Epidermal melanocyte (primary cell): ENCODE measurements around the gene AGBL1.

Experiments used
- DNase-seq: peaks from one replicate; pipeline ENCODE4 v3.0.0; 2011; ENCODE audit warnings: low spot score; ENCODE audit not compliant: insufficient read length

The AGBL1 gene

DNA sequence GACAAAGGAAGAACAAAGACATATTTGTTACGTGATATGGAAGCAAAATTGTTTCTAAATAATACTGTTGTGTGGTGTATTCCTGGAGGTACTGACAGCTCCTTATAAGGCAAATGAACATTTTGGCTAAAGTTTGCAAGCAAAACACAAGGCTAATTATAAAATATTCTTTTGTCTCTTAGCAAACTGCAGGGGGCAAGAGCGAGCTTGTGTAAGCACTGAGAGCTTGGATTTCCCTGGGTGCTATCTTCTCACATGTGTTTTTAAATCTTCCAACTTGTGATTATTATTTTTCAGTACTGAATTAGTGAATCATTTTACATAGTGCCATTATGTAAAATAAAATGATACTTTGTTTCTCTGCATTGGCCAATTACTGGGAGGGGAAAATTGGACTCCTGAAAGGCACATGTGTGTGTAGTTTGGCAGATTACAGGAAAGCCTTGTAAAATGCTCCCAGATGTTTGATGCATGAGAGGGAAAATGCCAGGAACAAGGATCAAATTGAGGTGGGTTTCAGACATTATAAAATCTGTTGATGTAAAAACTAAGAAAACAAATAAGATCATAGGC, 611.5 kb downstream of the AGBL1 start:
- DNase-seq, result no peak

DNA sequence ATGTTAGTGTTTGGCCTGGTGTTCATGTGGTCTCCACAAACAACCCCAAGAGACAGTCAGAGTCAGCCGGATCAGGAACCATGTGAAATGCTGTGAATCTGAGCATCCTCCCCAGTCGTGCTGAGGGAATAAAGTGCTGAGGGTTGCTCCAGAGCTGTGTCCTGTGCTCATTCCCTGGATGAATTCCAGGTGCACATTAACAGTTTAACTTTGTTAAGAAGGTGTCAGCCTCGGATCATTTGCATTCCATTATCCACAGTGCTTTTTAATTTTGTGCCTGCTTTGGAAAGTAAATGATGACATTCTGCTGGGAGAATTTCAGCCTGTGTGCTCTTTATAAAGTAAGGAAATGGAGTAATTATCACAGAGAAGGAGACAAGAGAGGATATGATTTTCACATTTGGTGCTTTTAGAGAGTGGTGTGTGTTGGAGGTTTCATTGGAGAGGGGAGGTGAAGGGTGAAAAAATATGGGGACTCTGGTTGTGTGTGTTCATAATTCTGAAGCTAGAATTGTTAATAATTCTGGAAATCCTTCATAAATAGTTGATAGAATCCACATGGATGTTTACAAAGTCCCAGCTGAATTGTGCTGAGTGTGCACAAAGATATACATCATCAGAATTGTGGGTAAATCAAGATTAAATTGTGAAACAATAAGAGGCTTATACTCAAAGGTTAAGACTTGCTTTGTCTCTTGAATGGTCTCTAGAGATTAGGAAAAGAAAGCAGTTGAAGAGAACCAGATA, 621.4 kb downstream of the AGBL1 start:
- no peak for DNase-seq

DNA sequence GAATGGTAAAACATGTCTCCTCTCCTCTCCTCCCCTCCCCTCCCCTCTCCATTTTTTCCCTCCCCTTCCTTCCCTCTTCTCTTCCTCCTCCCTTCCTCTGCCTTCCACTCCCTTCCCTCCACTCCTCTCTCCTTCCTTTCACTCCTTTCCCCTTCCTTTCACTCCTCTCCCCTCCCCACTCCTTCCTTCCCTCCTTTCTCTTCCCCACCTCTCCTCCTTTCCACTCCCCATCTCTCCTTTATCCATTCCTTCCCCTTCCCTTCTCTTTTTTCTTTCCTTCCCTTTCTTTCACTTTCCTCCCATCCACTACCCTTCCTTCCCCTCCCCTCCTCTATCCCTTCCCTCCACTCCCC, 621.9 kb downstream of the AGBL1 start:
- no peak for DNase-seq

DNA sequence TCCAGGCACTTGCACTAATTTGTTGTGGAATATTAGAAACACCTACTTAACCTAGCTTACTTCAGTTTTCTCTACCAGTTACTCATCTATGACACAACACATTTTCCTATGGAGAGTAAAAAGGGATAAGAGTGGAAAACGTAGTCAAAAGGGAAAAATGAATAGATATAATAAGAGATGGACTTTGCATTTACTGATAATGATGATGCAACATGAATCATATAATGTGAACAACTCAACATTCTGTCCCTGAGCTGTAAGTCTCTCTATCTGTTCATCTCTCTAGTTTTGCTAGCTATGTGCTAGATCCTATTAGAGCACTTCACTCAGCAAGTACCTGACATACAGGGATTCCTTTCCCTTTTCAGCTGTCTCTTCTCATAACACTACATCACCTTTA, 627.1 kb downstream of the AGBL1 start:
- no peak for DNase-seq

DNA sequence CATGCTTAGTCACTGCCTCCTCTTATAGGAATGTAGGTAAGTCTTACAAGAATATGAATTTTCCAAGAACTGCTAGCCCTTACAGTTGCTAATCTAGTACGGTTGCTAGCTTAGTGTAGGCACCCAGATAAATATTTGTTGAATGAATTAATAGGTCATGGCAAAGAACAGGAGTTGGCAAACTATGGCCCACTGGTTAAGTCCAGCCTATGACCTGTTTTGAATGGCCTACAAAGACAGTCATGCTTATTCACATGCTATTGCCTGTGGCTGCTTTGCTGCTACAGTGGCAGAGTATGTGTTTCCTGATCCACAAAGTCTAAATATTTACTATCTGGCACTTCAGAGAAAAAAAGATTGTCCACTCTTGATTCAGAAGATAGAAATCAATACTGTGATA, 631.8 kb downstream of the AGBL1 start:
- DNase-seq, result no peak

DNA sequence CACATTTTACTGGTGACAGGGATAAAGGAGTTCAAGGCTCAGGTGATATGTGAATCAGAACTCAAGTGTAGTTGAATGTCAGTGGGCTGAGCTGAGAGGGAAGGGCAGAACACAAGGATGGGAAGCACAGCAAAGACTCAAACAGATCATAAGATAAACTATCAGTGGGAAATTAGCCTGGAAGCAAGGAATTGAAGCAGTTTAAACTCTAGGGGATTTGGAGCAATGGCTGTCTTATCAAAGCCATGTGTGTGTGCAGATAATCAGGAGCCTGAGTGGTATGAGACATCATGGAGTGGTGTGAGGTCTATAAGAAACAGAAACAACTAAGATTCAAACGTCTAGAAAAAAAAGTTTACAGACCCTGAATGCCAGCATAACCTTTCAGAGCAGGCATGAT, 634.6 kb downstream of the AGBL1 start:
- DNase-seq, result no peak

DNA sequence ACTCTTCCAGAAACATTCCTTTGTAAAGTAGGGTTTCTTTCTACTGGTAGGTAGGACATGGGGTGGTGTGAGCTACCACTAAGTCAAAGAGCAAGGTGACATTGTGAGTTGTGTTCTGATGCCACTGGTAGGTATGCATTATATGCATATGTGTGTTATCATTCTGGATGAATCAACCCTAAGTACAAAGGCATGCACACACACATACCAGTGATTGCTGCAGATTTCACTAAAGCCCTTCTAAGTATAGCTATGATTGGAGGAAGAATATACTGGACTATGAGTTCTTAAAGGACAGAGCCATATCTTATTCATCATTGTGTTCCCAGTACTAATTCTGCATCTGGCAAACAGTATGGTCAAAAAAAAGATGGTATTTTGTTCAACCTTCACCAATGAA, 646.0 kb downstream of the AGBL1 start:
- no peak for DNase-seq

DNA sequence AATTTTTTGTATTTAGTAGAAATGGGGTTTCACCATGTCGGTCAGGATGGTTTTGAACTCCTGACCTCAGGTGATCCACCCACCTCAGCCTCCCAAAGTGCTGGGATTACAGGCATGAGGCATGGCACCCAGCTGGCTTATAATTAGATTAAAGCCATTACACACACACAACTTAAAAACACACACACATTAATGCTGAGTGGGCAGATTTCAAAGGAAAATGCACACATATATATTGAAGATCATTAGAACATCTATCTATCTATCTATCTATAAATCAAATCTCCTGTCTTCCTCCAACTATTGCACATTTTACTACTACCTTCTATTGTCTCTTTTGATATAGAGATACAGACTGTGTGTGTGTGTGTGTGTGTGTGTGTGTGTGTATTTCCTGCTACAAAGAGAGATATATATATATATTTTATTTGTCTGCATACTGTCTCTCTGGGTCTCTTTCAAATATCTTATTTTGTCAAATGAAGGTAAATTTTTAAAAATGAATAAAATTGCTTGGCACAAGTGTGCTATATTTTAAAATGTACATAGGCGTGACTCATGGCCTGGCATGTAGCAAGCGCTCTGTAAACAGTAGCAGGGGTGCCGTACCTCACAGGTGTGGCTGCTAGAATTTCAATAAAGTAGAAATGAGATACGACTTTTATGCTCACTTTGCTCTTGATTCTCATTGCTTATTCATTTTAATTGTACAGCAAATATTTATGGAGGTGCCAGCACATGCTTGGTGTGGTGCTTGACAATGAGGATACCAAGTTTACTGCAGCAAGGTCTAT, 655.8 kb downstream of the AGBL1 start:
- no peak for DNase-seq

DNA sequence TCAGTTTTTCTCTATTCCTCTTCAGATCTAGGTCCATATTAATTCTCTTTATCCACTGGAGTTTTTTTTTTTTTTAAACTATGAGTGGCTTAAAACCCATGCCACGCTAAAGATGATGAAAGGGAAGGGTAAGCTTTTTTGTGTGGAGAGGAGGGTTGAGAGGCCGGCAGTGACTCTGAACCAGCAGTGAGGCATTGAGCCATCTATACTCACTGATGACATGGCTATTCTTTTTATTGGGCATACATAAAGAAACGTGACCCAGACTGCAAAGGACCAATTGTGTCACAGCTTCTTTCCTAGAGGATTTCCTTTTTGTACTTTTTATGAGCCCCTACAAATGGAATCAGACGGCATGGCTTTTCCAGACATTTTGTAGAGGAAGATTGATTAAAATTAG, 662.2 kb downstream of the AGBL1 start:
- DNase-seq, result no peak

DNA sequence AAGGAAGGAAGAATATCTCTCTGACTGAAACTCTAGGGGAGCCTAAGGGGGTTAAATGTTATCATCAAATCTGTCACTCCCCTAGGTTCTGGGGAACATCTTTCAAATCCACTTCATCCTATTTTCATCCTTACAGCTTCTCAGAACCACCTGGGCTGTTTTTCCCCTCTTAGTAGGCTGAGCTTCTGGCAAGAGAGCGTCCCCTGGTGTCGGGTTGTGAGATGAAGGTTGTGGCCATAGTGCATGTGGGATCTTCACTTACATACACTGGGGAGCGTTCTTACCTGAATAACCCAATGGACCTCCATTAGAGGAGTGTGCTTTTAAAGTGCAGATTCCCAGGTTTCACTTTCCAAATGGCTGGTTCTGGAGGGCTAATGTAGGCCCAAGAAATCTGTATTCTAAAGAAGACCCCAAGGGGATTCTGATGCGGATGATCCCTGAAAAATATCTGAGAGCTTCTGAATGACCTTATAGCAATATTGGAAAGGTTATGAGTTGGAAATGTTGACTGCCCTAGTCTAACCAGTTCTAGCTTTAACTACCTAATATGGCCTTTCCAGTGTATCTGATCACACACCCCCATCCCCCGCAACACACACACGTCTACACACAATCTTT, 663.7 kb downstream of the AGBL1 start:
- DNase-seq, result no peak

DNA sequence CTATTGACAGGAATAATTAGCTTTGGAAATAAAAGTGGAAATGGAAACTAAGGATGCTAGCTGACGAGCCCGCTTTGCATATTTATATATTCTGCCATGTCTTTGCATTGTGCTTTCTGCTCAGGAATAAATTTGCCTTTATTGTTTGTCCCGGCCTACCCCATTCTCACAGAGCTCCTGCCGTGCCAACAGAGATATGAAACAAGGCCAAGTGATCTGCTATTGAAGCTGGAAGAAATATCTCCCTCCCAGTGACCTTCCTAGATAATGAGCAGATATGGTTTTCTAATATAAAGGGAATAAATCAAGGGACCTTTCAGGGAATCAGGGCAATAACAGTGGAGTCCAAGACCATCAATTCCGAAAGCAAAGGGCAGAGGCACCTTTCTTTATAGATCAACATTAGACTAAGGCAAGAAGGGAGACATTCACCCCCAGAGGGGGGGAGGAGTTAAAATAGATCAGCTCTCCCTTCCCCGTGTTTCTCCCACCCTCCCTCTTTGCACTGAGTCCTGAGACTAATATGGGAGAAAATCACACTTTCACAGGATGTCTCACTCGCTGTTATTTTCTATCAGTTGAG, 664.6 kb downstream of the AGBL1 start:
- DNase-seq, result no peak

DNA sequence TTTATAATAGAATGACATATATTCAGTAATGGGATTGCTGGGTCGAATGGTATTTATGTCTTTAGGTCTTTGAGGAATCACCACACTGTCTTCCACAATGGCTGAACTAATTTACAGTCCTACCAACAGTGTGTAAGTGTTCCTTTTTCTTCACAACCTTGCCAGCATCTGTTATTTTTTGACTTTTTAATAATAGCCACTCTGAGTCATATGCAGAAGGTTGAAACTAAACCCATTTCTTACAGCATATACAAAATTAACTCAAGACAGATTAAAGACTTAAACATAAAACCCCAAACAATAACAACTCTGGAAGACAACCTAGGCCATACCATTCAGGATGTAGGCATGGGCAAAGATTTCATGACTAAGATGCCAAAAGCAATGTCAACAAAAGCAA, 671.4 kb downstream of the AGBL1 start:
- DNase-seq, result no peak

DNA sequence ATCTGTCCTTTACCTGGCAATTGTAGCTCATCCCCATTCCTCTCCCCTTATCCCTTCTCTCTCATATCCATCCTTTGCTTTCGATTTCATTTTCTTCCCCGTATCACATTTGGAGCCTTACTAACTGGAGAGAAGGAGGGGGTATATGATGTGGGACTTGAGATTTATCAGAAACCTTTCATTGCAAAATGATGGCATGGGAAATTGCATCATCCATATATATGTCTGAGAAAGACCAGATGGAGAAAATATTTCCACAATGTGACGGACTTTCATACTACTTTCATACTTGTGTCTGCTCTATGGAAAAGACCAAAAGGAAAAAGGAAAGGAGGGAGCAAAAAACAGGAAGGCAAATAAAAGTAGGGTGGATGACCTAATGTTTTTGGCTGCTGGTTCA, 675.2 kb downstream of the AGBL1 start:
- no peak for DNase-seq

DNA sequence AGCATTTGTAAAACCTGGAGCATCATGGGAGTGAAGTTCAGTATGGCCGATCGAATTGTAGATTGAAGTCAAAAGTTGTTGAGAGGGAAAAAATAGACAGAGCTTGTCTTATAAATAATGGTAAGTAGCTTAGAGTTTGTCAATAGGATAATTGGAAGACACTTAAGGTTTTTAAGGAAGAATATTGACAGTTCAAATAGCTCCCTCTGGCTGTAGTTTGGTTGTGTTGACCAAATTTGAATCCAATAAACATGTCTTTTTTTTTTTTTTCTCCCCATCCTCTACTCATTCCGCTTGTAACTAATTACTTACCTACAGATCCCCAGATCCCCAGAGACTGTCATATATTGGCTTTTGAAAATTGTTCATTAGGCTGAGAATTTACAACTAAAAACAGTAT, 677.0 kb downstream of the AGBL1 start:
- no peak for DNase-seq

DNA sequence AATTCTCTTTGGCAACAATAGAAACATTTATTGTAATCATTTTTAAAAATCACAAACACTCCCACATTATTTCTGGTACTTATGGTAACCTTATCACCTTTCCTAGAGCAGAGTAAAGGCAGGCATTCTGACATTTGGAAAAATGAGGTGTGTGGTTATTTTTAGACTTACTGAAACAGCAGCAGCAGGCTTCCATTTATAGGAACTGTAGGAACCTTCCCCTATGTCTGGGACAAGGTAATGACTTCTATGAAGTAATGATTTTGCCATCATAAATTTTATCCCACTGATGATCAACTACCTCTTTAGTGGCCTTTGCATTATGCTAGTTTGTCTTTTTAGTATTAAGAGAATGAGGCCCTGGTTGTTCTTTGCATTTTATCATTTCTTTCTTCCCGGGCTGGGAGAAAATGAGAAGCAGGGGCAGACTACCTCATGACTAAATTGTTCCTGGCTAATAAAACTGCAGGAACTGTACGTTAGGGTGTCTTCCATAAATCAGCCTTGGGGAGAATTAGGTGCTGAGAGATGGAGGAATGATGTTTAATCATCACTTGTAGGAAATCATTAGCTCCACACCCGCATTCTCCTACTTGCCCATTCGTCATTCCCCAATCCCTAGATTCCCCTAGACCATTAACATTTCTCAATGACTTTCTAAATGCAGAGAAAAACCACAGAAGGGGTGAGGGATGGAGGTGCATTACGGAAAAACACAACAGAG, 680.3 kb downstream of the AGBL1 start:
- no peak for DNase-seq

DNA sequence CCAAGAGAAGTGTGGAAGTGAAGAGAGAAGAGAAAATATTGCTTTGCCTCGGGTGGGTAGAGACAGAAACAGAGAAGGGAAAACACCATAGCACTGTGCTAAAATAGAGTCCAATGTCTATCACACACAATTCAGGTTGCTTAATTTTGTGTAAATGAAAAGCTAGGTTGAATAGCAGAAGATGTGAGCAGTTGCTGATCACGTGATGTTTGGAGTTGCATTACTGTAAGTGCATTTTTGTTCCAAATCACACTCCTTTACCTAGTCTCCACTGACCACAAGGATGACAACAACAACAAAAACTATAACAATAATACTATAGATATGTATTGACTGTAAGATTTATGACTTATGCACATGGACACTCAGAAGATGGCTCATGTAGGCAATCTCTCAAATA, 683.2 kb downstream of the AGBL1 start:
- no peak for DNase-seq

DNA sequence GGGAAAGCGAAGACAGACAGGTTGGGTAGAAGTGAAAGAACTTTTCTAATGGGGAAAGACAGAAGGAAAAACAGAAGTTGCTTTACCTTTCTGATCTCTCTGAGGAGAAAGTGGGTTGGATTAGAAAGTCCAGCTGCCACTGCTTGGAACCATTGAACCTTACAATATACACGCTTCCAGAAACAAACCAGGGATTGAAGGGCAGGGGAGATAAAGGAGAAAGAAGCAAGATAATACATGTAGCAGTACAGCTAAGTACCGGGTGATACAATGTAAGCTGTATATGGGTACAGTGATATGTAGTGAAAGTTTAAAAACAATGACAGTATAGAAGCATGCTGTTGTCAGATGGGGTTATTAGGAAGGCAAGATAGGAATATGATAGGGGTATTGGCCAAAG, 684.4 kb downstream of the AGBL1 start:
- no peak for DNase-seq

DNA sequence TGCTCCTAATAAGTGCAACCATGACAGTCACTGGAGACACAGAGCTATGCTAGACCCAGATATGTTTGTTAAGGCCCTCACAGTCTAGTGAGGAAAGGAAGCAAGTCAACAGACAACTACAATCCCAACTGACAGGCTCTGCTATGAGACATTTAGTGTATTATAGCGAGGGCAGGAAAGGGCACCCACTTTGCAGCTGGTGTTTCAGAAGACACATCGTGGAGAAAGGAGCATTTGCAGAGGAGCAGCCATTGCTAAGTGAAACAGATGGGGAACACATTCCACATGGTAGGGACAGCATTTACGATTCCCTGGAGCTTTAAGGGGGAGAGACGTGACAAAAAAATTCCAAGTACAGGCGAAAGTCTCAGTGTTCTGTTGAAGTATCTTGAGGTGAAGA, 685.6 kb downstream of the AGBL1 start:
- DNase-seq, result no peak

DNA sequence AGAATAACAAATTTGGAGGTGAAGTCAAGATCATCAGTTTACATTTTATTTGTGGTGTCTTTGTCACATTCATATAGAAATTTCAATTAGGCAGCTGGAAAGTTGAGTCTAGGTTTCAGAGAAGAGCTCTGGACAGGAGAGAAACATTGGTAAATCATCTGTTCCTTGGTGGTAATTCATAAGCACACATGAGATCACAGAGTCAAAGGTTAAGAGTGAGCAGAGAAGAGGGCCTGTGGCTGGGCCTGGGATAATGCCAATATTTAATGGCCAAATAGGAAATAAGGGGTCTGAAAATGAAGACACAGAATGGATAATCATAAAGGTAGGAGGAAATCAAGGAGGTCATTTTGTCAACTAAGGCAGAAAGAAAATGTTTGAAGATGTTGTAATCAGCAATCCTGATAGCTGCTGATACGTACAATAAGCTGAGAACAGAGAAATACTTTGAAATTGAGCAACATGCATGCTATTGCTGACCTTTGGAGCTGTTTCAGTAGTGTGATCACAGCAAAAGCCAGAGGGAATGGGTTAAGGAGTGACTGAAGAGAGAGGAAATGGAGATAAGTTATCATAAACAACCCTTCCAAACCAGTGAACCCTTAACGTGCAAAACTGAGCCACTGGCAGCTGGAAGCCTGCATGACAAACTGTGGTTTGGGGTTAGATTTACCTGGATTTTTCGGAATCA, 692.8 kb downstream of the AGBL1 start:
- no peak for DNase-seq

DNA sequence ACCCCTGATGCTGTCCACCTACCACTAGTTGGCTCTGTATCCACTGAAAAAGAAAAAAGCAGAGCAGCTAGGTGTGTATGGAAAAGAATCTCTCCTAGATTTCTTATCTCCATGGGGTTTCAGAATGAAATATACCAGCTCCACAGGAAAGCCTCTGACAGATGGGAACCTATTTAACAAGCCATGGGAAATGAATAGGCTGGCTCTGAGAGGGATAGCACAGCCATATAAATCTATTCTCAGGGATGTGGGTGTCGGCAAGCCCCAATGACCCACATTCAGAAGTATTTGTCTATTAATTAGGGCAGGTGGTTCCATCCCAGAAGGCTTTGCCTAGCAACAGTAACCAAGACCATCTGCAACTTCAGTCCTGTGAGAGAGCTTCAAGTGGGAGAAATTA, 694.1 kb downstream of the AGBL1 start:
- DNase-seq, result no peak

DNA sequence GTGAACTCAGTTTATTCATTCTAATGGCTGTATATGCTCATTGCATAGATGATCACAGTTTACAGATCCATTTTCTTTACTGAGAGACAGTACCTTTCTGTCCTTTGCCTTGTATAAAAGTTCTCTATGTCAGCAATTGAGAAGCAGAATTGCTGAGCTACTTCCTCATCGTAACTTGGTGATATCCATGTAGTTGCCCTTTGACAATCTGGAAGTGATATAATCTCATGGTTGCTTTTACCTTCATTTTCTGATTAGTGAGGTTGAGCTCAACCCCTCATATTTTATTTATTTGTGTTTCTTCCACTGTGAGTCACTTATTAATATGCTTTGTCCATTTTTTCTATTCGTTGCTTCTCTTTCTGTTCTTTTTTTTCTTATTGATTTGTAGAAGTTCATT, 696.5 kb downstream of the AGBL1 start:
- no peak for DNase-seq
